Measurements from ENCODE around the gene GTPBP1. TPM values are rescaled to one million over a fixed set of nuclear protein-coding genes. Genes with fewer than 3 reads are reported as not detected.

The GTPBP1 gene
- total RNA-seq, 1 donor from 2014 or later: 43.3 TPM

- peaks cover 35% of the 10 kb centered on the region for H3K4me1 Mint-ChIP-seq (ENCODE audit: low read depth)
- peak overlapping the region; percentile 17 for H3K27ac Mint-ChIP-seq (ENCODE audit: unreplicated experiment)
- no peak for DNase-seq (ENCODE audit: low spot score)
Measured at GRCh38 chr22:38756711-38757463, 51.1 kb downstream of the GTPBP1 start.

GRCh38 chr22:38757464-38757757 is 51.7 kb downstream of the GTPBP1 start:
- no peak for DNase-seq (ENCODE audit: low spot score)
- no peaks in the 10 kb centered on the region for H3K27me3 Mint-ChIP-seq (ENCODE audit: low read depth)
- TF ChIP-seq, protein P1, sequence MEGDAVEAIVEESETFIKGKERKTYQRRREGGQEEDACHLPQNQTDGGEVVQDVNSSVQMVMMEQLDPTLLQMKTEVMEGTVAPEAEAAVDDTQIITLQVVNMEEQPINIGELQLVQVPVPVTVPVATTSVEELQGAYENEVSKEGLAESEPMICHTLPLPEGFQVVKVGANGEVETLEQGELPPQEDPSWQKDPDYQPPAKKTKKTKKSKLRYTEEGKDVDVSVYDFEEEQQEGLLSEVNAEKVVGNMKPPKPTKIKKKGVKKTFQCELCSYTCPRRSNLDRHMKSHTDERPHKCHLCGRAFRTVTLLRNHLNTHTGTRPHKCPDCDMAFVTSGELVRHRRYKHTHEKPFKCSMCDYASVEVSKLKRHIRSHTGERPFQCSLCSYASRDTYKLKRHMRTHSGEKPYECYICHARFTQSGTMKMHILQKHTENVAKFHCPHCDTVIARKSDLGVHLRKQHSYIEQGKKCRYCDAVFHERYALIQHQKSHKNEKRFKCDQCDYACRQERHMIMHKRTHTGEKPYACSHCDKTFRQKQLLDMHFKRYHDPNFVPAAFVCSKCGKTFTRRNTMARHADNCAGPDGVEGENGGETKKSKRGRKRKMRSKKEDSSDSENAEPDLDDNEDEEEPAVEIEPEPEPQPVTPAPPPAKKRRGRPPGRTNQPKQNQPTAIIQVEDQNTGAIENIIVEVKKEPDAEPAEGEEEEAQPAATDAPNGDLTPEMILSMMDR (IDR thresholded peaks at IDR 0.05): no peak
- peaks cover 3% of the 10 kb centered on the region for H3K36me3 Mint-ChIP-seq (ENCODE audit: low read depth)
- peaks cover 35% of the 10 kb centered on the region for H3K4me1 Mint-ChIP-seq (ENCODE audit: low read depth)
- no peak overlapping the region for H3K4me3 Mint-ChIP-seq (ENCODE audit: unreplicated experiment)
- H3K9me3 Mint-ChIP-seq (ENCODE audit: low read depth): no peaks in the 10 kb centered on the region
- no peak overlapping the region for H3K27ac Mint-ChIP-seq (ENCODE audit: unreplicated experiment)

More at GRCh38 chr22:38756711-38757463, 51.1 kb downstream of the GTPBP1 start:
- Mint-ChIP-seq H3K4me3 (ENCODE audit: unreplicated experiment) (peak overlapping the region; percentile 63), H3K27me3 (ENCODE audit: low read depth) (no peaks in the 10 kb centered on the region), H3K36me3 (ENCODE audit: low read depth) (peaks cover 5% of the 10 kb centered on the region), H3K9me3 (ENCODE audit: low read depth) (no peaks in the 10 kb centered on the region)
- TF ChIP-seq, protein P1 (IDR thresholded peaks at IDR 0.05): no peak

- TF ChIP-seq, protein P1 (IDR thresholded peaks at IDR 0.05): no peak
- Mint-ChIP-seq H3K4me3 (ENCODE audit: unreplicated experiment) (no peak overlapping the region), H3K36me3 (ENCODE audit: low read depth) (no peaks in the 10 kb centered on the region), H3K9me3 (ENCODE audit: low read depth) (no peaks in the 10 kb centered on the region), H3K27me3 (ENCODE audit: low read depth) (no peaks in the 10 kb centered on the region), H3K4me1 (ENCODE audit: low read depth) (peaks cover 34% of the 10 kb centered on the region), H3K27ac (ENCODE audit: unreplicated experiment) (no peak overlapping the region)
- DNase-seq (ENCODE audit: low spot score): no peak
Measured at GRCh38 chr22:38758276-38758945, 52.7 kb downstream of the GTPBP1 start.

DNA sequence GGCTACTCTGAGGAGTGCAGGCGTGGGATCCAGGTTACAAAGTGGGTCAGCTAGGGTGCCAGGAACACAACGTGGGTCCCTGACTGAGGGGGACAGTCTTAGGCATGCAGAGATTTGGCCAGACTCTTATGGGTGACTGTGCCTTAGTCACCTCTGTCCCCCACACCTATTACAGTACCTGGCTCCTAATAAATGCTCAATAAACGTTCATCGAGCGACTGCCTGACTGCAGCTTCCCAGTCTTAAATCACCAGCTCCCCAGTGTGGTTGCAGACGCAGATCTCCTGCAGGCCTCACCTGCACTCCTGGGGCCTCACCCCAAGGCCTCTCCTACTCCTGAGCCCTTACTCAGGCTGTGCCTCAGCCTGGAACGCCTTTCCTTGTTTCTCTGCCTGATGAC is 53.3 kb downstream of the GTPBP1 start:
- Mint-ChIP-seq H3K27ac (ENCODE audit: unreplicated experiment) (no peak overlapping the region), H3K9me3 (ENCODE audit: low read depth) (no peaks in the 10 kb centered on the region), H3K4me3 (ENCODE audit: unreplicated experiment) (no peak overlapping the region), H3K27me3 (ENCODE audit: low read depth) (no peaks in the 10 kb centered on the region), H3K36me3 (ENCODE audit: low read depth) (no peaks in the 10 kb centered on the region), H3K4me1 (ENCODE audit: low read depth) (peaks cover 33% of the 10 kb centered on the region)
- TF ChIP-seq, protein P1 (IDR thresholded peaks at IDR 0.05): no peak
- DNase-seq (ENCODE audit: low spot score): no peak

GRCh38 chr22:38760477-38761201 is 54.9 kb downstream of the GTPBP1 start:
- Mint-ChIP-seq H3K36me3 (ENCODE audit: low read depth) (no peaks in the 10 kb centered on the region), H3K27me3 (ENCODE audit: low read depth) (no peaks in the 10 kb centered on the region), H3K4me3 (ENCODE audit: unreplicated experiment) (no peak overlapping the region), H3K27ac (ENCODE audit: unreplicated experiment) (no peak overlapping the region), H3K9me3 (ENCODE audit: low read depth) (no peaks in the 10 kb centered on the region), H3K4me1 (ENCODE audit: low read depth) (peaks cover 27% of the 10 kb centered on the region)
- TF ChIP-seq, protein P1 (IDR thresholded peaks at IDR 0.05): no peak
- no peak for DNase-seq (ENCODE audit: low spot score)

All from chondrocyte (in vitro differentiated cells).